ENCODE data around the gene PRPH. TPM values are rescaled to one million over a fixed set of nuclear protein-coding genes. Genes with fewer than 3 reads are reported as not detected.

PRPH gene
- total and polyA plus RNA-seq, 9 of the 15 experiments (the other 6 are each of a cell fraction or from before 2014, with no cell fraction given), result 0.27 to 1.9 (median 1.3) TPM; not detected in 1

GRCh38 chr12:49261721-49262120, 33.2 kb upstream of the PRPH start (continued):
- TF ChIP-seq, protein P1, sequence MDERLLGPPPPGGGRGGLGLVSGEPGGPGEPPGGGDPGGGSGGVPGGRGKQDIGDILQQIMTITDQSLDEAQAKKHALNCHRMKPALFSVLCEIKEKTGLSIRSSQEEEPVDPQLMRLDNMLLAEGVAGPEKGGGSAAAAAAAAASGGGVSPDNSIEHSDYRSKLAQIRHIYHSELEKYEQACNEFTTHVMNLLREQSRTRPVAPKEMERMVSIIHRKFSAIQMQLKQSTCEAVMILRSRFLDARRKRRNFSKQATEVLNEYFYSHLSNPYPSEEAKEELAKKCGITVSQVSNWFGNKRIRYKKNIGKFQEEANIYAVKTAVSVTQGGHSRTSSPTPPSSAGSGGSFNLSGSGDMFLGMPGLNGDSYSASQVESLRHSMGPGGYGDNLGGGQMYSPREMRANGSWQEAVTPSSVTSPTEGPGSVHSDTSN (CRISPR knock-in tag; IDR thresholded peaks at IDR 0.05; ENCODE audit: low read depth), result no peak
- TF ChIP-seq, protein P1 (tag; conservative IDR thresholded peaks at IDR 0.05; ENCODE audit: low read depth), result no peak

DNA sequence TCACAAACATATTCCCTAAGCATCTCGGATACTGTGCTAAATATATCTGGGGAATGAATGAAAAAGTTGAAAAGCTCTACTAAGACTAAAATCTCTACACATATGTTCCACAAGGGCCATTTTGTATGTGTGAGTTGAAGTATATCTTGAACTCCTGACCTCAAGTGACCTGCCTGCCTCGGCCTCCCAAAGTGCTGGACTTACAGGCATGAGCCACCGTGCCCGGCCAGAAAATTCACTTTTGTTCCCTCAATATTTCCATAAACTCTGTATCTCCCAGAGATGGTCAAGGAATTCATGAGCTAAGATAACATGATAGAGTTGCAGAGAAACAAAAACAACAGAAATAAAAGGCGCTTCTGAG, 31.6 kb upstream of the PRPH start:
- ChIA-PET POLR2A (interaction anchor here (0.7 to 2.7 kb wide), 12 partner anchors 9 to 193 kb away, joined by 3 to 19 read pairs (median 5); partner anchors contain the start of genes RHEBL1 and TUBA1B), CTCF (ENCODE audit: low intra/inter-chr PET ratio) (no interaction called here)
- 42% methylated on average over 5 of the region's 5 CpGs for WGBS (ENCODE audit: insufficient coverage, low coverage, missing lambda C conversion rate)
- Histone ChIP-seq H2AFZ (ENCODE audit: low read depth, low read length) (peak overlapping the region; percentile 27), H3K9me1 (ENCODE audit: control insufficient read depth, insufficient read depth, low read length) (peaks cover 4% of the 10 kb centered on the region), H4K20me1 (replicated peaks; ENCODE audit: control insufficient read depth, insufficient read depth, low read length) (peaks cover 17% of the 10 kb centered on the region), H3K4me1 (replicated peaks in 1 of 2; ENCODE audit: control insufficient read depth in 2 of 2, insufficient read depth in 2 of 2, low read length in 2 of 2) (peaks cover 17 to 19% of the 10 kb centered on the region in 2 experiments), H3K9ac (ENCODE audit: insufficient read depth in 1 of 2, low read depth in 2 of 2, low read length in 2 of 2) (peak overlapping the region; percentile 53 to 98; a peak in 3 of 4 replicates), H3K4me2 (ENCODE audit: insufficient read depth, low read length) (peak overlapping the region; percentile 88), H3K79me2 (ENCODE audit: control insufficient read depth, insufficient read depth, low read length) (peaks cover 53% of the 10 kb centered on the region), H3K27ac (ENCODE audit: extremely low read depth, low read depth, low read length) (peak overlapping the region; percentile 83), H3K4me3 (peak overlapping the region; percentile 90; the same call in 1 of the 2 replicates), H3K27me3 (ENCODE audit: control insufficient read depth in 2 of 2, insufficient read depth in 2 of 2, low read length in 2 of 2) (no peaks in the 10 kb centered on the region), H3K9me3 (replicated peaks; ENCODE audit: control insufficient read depth, insufficient read depth, low read depth, low read length) (no peaks in the 10 kb centered on the region), H3K36me3 (ENCODE audit: control insufficient read depth, insufficient read depth, low read length) (peaks cover 28% of the 10 kb centered on the region)
- in situ Hi-C loops (cut with MboI) (no loop called here), intact Hi-C loops (cut with micrococcal nuclease) (loop anchor here (10.0 kb wide), 1 partner anchor 129 kb away; the partner anchor contains the start of gene TUBA1B)
- FAIRE-seq, result peak; percentile 44
- DNase-seq (ENCODE audit: extremely low read depth in 1 of 4, low spot score in 3 of 4), result no peak
- BruUV-seq (replicated peaks), result no TSS peak
- no peak for ATAC-seq
- TF ChIP-seq KDM5B (IDR thresholded peaks at IDR 0.05; ENCODE audit: insufficient replicate concordance, low read depth, low read length) (no peak), HOXB6 (CRISPR knock-in tag; IDR thresholded peaks at IDR 0.05; ENCODE audit: borderline replicate concordance) (no peak), NCOR1 (IDR thresholded peaks at IDR 0.05) (0 out of 2 replicates have a peak, but pooled peaks have one; percentile 5), FOSL1 (tag; conservative IDR thresholded peaks at IDR 0.05) (no peak), USF1 (CRISPR knock-in tag; IDR thresholded peaks at IDR 0.05) (no peak), BRD9 (IDR thresholded peaks at IDR 0.05; ENCODE audit: low read depth, partially characterized antibody) (no peak), ZBTB5 (IDR thresholded peaks at IDR 0.05) (no peak), ZNF408 (CRISPR knock-in tag; IDR thresholded peaks at IDR 0.05; ENCODE audit: low read depth) (no peak), BCOR (IDR thresholded peaks at IDR 0.05) (no peak), NR2C1 (IDR thresholded peaks at IDR 0.05) (0 out of 2 replicates have a peak, but pooled peaks have one; percentile 21), NR2C1 (tag; IDR thresholded peaks at IDR 0.05) (no peak; the same call in 1 of the 2 replicates)
- TF ChIP-seq, protein P2, sequence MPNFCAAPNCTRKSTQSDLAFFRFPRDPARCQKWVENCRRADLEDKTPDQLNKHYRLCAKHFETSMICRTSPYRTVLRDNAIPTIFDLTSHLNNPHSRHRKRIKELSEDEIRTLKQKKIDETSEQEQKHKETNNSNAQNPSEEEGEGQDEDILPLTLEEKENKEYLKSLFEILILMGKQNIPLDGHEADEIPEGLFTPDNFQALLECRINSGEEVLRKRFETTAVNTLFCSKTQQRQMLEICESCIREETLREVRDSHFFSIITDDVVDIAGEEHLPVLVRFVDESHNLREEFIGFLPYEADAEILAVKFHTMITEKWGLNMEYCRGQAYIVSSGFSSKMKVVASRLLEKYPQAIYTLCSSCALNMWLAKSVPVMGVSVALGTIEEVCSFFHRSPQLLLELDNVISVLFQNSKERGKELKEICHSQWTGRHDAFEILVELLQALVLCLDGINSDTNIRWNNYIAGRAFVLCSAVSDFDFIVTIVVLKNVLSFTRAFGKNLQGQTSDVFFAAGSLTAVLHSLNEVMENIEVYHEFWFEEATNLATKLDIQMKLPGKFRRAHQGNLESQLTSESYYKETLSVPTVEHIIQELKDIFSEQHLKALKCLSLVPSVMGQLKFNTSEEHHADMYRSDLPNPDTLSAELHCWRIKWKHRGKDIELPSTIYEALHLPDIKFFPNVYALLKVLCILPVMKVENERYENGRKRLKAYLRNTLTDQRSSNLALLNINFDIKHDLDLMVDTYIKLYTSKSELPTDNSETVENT (CRISPR knock-in tag; IDR thresholded peaks at IDR 0.05), result no peak

All from K562 (cell line).